SK-N-SH treated with all-trans-retinoic acid at 6 μM for 48 hours (cell line): ENCODE results near the gene ABCG5.

ENCODE experiments used
- ATAC-seq: fragments of 200-7000 bp; cut with Tn5 transposase; 3 replicates; pipeline ENCODE4 v1.9.1; 2020; ENCODE audit warnings: mild to moderate bottlenecking, moderate library complexity
- ARNTL ChIP-seq: fragments of 450-650 bp; formaldehyde crosslinking; IDR thresholded peaks from 2 replicates; pipeline ENCODE4 v1.5.0; 2020; ENCODE audit warnings: low read depth, mild to moderate bottlenecking, moderate library complexity, borderline replicate concordance
- BACH2 ChIP-seq: fragments of 250-450 bp; sonication (Bioruptor Pico); IDR thresholded peaks from 2 replicates; pipeline ENCODE4 v1.9.0; 2021; ENCODE audit warnings: mild to moderate bottlenecking, borderline replicate concordance
- ESRRG ChIP-seq: fragments of 250-450 bp; sonication (Bioruptor Pico); IDR thresholded peaks from 2 replicates; pipeline ENCODE4 v1.6.1; 2021; ENCODE audit warnings: mild to moderate bottlenecking
- GLIS3 ChIP-seq: fragments of 250-450 bp; sonication (Bioruptor Pico); IDR thresholded peaks from 2 replicates; pipeline ENCODE4 v1.5.0; 2020; ENCODE audit warnings: mild to moderate bottlenecking, moderate library complexity
- ISL1 ChIP-seq: fragments of 250-450 bp; sonication (Bioruptor Pico); IDR thresholded peaks from 2 replicates; pipeline ENCODE4 v2.1.2; 2022; ENCODE audit warnings: mild to moderate bottlenecking, moderate library complexity
- OSR1 ChIP-seq: fragments of 250-450 bp; sonication (Bioruptor Pico); IDR thresholded peaks from 2 replicates; pipeline ENCODE4 v1.8.0; 2022; ENCODE audit warnings: moderate library complexity, mild to moderate bottlenecking, inconsistent platforms
- PPARA ChIP-seq: fragments of 250-450 bp; sonication (Bioruptor Pico); IDR thresholded peaks from 2 replicates; pipeline ENCODE4 v1.5.0; 2020; ENCODE audit warnings: mild to moderate bottlenecking, borderline replicate concordance
- RARB ChIP-seq: fragments of 250-450 bp; sonication (Bioruptor Pico); IDR thresholded peaks from 2 replicates; pipeline ENCODE4 v1.8.0; 2021; ENCODE audit warnings: mild to moderate bottlenecking, moderate library complexity
- TCF4 ChIP-seq: fragments of 250-450 bp; sonication (Bioruptor Pico); IDR thresholded peaks from 2 replicates; pipeline ENCODE4 v1.8.0; 2021; ENCODE audit warnings: mild to moderate bottlenecking, moderate library complexity, borderline replicate concordance
- TOX ChIP-seq: fragments of 250-450 bp; sonication (Bioruptor Pico); IDR thresholded peaks from 2 replicates; pipeline ENCODE4 v1.8.0; 2021; ENCODE audit warnings: mild to moderate bottlenecking, moderate library complexity, borderline replicate concordance
- ZC3H10 ChIP-seq: fragments of 250-450 bp; sonication (Bioruptor Pico); IDR thresholded peaks from 2 replicates; pipeline ENCODE4 v1.5.1; 2021; ENCODE audit warnings: mild to moderate bottlenecking, moderate library complexity
- ZFP3 ChIP-seq: fragments of 250-450 bp; sonication (Bioruptor Pico); IDR thresholded peaks from 2 replicates; pipeline ENCODE4 v1.5.0; 2020; ENCODE audit warnings: mild to moderate bottlenecking, moderate library complexity
- ZNF565 ChIP-seq: fragments of 450-650 bp; formaldehyde crosslinking; conservative IDR thresholded peaks from 2 replicates; pipeline ENCODE4 v1.5.0; 2020; ENCODE audit warnings: low read depth, mild to moderate bottlenecking, moderate library complexity
- ZNF70 ChIP-seq: fragments of 450-650 bp; formaldehyde crosslinking; IDR thresholded peaks from 2 replicates; pipeline ENCODE4 v1.5.0; 2020; ENCODE audit warnings: mild to moderate bottlenecking, moderate library complexity
- TF ChIP-seq, protein P1 (sequence below): fragments of 250-450 bp; sonication (Bioruptor Pico); IDR thresholded peaks from 2 replicates; pipeline ENCODE4 v1.5.0; 2020; ENCODE audit warnings: mild to moderate bottlenecking, moderate library complexity
- TF ChIP-seq, protein P2 (sequence below): fragments of 250-450 bp; sonication (Bioruptor Pico); IDR thresholded peaks from 2 replicates; pipeline ENCODE4 v1.8.0; 2021; ENCODE audit warnings: low read depth, mild to moderate bottlenecking, moderate library complexity, borderline replicate concordance
- TF ChIP-seq, protein P3 (sequence below): fragments of 250-450 bp; sonication (Bioruptor Pico); IDR thresholded peaks from 2 replicates; pipeline ENCODE4 v1.5.1; 2021; ENCODE audit warnings: mild to moderate bottlenecking, moderate library complexity
- TF ChIP-seq, protein P4 (sequence below): fragments of 250-450 bp; sonication (Bioruptor Pico); IDR thresholded peaks from 2 replicates; pipeline ENCODE4 v1.8.0; 2020; ENCODE audit warnings: mild to moderate bottlenecking, moderate library complexity, borderline replicate concordance
- TF ChIP-seq, protein P5 (sequence below): fragments of 250-450 bp; sonication (Bioruptor Pico); IDR thresholded peaks from 2 replicates; pipeline ENCODE4 v1.5.1; 2020; ENCODE audit warnings: low read depth, mild to moderate bottlenecking, moderate library complexity

ABCG5 gene

DNA sequence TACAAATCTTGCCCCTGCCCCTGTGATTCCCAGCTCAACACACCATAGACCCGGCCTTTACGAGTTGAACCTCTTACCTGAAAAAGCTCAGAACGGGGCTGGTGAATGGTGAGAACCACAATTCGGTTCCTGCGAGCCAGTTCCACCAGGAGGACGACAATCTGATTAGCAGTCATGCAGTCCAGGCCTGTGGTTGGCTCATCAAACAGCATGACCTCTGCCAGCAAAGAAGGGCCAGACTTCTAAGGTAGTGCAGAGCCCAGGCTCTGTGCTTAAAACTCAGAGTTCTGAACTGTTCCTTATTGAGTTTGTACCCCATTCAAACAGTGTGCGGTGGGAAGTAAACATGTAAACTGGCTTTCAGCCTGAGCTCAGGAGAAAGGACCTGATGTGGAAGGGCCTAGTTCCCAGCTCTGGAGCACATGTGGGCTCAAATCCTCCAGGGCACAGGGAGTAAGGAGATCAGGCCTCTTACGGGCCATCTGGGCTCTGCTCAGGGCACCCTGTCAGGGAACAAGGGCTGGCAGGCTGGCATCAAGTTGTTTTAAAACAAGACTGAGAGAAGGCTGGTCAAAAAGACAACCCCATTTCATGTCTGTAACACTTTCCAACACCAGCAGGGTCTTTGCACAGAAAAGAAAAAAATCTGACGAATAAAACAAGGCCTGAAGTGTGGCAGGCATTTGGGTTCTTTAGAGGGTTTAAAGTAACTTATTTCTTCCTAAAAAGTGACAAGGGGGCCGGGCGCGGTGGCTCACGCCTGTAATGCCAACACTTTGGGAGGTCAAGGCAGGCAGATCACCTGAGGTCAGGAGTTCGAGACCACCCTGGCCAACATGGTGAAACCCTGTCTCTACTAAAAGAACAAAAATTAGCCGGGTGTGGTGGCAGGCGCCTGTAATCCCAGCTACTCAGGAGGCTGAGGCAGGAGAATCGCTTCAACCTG is 12.1 kb downstream of the ABCG5 start (continued):
- TF ChIP-seq, protein P1, sequence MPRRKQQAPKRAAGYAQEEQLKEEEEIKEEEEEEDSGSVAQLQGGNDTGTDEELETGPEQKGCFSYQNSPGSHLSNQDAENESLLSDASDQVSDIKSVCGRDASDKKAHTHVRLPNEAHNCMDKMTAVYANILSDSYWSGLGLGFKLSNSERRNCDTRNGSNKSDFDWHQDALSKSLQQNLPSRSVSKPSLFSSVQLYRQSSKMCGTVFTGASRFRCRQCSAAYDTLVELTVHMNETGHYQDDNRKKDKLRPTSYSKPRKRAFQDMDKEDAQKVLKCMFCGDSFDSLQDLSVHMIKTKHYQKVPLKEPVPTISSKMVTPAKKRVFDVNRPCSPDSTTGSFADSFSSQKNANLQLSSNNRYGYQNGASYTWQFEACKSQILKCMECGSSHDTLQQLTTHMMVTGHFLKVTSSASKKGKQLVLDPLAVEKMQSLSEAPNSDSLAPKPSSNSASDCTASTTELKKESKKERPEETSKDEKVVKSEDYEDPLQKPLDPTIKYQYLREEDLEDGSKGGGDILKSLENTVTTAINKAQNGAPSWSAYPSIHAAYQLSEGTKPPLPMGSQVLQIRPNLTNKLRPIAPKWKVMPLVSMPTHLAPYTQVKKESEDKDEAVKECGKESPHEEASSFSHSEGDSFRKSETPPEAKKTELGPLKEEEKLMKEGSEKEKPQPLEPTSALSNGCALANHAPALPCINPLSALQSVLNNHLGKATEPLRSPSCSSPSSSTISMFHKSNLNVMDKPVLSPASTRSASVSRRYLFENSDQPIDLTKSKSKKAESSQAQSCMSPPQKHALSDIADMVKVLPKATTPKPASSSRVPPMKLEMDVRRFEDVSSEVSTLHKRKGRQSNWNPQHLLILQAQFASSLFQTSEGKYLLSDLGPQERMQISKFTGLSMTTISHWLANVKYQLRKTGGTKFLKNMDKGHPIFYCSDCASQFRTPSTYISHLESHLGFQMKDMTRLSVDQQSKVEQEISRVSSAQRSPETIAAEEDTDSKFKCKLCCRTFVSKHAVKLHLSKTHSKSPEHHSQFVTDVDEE (CRISPR knock-in tag) = no peak
- TF ChIP-seq, protein P2, sequence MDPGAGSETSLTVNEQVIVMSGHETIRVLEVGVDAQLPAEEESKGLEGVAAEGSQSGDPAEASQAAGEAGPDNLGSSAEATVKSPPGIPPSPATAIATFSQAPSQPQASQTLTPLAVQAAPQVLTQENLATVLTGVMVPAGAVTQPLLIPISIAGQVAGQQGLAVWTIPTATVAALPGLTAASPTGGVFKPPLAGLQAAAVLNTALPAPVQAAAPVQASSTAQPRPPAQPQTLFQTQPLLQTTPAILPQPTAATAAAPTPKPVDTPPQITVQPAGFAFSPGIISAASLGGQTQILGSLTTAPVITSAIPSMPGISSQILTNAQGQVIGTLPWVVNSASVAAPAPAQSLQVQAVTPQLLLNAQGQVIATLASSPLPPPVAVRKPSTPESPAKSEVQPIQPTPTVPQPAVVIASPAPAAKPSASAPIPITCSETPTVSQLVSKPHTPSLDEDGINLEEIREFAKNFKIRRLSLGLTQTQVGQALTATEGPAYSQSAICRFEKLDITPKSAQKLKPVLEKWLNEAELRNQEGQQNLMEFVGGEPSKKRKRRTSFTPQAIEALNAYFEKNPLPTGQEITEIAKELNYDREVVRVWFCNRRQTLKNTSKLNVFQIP (CRISPR knock-in tag) = no peak
- TF ChIP-seq PPARA = no peak
- TF ChIP-seq ISL1 (CRISPR knock-in tag) = no peak
- TF ChIP-seq RARB (CRISPR knock-in tag) = no peak
- TF ChIP-seq BACH2 (CRISPR knock-in tag) = no peak
- TF ChIP-seq, all 23 proteins: peak for 0

DNA sequence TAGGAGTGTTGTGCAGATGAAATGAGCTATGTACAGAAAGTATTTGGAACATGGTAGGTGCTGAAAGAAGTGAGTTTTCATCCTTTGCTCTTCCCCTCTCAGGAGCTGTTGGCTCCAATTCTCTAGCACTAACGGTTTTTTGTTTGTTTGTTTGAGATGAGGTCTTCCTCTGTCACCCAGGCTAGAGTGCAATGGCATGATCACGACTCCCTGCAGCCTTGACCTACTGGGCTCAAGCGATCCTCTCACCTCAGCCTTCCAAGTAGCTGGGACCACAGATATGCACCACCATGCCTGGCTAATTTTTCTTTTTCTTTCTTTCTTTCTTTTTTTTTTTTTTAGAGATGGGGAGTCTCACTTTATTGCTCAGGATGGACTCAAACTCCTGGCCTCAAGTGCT is 12.8 kb downstream of the ABCG5 start:
- ATAC-seq = no peak
- no peak for TF ChIP-seq RARB (CRISPR knock-in tag)
- TF ChIP-seq, protein P2 (CRISPR knock-in tag) = no peak
- no peak for TF ChIP-seq GLIS3 (CRISPR knock-in tag)
- no peak for TF ChIP-seq ZFP3 (CRISPR knock-in tag)
- TF ChIP-seq, protein P3, sequence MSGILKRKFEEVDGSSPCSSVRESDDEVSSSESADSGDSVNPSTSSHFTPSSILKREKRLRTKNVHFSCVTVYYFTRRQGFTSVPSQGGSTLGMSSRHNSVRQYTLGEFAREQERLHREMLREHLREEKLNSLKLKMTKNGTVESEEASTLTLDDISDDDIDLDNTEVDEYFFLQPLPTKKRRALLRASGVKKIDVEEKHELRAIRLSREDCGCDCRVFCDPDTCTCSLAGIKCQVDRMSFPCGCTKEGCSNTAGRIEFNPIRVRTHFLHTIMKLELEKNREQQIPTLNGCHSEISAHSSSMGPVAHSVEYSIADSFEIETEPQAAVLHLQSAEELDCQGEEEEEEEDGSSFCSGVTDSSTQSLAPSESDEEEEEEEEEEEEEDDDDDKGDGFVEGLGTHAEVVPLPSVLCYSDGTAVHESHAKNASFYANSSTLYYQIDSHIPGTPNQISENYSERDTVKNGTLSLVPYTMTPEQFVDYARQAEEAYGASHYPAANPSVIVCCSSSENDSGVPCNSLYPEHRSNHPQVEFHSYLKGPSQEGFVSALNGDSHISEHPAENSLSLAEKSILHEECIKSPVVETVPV (CRISPR knock-in tag) = no peak
- TF ChIP-seq BACH2 (CRISPR knock-in tag) = no peak
- TF ChIP-seq ESRRG = no peak
- no peak for TF ChIP-seq PPARA
- TF ChIP-seq TCF4 (CRISPR knock-in tag) = no peak
- TF ChIP-seq TOX = no peak
- TF ChIP-seq ARNTL (CRISPR knock-in tag) = no peak
- TF ChIP-seq ISL1 (CRISPR knock-in tag) = no peak
- TF ChIP-seq, protein P4, sequence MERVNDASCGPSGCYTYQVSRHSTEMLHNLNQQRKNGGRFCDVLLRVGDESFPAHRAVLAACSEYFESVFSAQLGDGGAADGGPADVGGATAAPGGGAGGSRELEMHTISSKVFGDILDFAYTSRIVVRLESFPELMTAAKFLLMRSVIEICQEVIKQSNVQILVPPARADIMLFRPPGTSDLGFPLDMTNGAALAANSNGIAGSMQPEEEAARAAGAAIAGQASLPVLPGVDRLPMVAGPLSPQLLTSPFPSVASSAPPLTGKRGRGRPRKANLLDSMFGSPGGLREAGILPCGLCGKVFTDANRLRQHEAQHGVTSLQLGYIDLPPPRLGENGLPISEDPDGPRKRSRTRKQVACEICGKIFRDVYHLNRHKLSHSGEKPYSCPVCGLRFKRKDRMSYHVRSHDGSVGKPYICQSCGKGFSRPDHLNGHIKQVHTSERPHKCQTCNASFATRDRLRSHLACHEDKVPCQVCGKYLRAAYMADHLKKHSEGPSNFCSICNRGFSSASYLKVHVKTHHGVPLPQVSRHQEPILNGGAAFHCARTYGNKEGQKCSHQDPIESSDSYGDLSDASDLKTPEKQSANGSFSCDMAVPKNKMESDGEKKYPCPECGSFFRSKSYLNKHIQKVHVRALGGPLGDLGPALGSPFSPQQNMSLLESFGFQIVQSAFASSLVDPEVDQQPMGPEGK (CRISPR knock-in tag) = no peak
- TF ChIP-seq, all 23 proteins: peak for 0

DNA sequence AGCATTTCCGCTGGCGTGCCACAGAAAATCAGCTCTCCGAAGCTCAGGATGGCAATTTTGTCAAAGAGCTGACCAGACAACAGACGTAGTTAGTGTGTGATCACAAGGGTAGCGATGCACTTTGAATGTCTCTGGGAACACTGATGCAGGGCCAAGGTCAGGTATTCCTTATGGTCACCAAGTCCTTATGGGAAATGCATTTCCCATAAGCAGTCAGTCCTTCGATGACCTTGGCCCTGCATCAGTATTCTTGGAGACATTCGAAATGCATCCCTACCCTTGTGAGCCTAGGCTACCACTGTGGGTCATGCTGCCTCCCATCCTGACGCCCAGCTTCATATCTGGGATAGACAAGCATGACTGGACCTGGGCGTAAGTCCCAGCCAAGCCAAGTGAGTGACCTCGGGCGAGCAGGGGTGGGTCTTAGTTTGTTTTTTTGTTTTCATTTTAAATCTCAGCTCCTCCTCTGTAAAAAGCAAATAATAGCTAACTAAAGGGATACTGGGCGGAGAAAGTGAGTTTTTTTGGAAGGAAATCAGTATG is 13.6 kb downstream of the ABCG5 start:
- no peak for ATAC-seq
- TF ChIP-seq, protein P5, sequence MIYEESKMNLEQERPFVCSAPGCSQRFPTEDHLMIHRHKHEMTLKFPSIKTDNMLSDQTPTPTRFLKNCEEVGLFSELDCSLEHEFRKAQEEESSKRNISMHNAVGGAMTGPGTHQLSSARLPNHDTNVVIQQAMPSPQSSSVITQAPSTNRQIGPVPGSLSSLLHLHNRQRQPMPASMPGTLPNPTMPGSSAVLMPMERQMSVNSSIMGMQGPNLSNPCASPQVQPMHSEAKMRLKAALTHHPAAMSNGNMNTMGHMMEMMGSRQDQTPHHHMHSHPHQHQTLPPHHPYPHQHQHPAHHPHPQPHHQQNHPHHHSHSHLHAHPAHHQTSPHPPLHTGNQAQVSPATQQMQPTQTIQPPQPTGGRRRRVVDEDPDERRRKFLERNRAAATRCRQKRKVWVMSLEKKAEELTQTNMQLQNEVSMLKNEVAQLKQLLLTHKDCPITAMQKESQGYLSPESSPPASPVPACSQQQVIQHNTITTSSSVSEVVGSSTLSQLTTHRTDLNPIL (CRISPR knock-in tag) = no peak
- TF ChIP-seq ZC3H10 = no peak
- TF ChIP-seq, protein P1 (CRISPR knock-in tag) = no peak
- no peak for TF ChIP-seq ZNF565 (CRISPR knock-in tag)
- no peak for TF ChIP-seq TOX
- TF ChIP-seq, protein P3 (CRISPR knock-in tag) = no peak
- no peak for TF ChIP-seq ARNTL (CRISPR knock-in tag)
- no peak for TF ChIP-seq OSR1 (CRISPR knock-in tag)
- no peak for TF ChIP-seq PPARA
- TF ChIP-seq ZNF70 (CRISPR knock-in tag) = no peak
